H1 (cell line): Measurements from ENCODE around the gene INSM1. TPM values are rescaled to one million over a fixed set of nuclear protein-coding genes. Genes with fewer than 3 reads are reported as not detected.

Experiments used
- CTCF ChIA-PET: fragments of 300-600 bp; sonication (Branson Sonifier 250); formaldehyde crosslinking; loops from one replicate; lab custom pipeline; 2021; ENCODE audit not compliant: partially characterized antibody; lab: Charles Lee
- POLR2A ChIA-PET: fragments of 300-600 bp; sonication (Branson Sonifier 250); formaldehyde crosslinking; loops from one replicate; lab custom pipeline; 2021; ENCODE audit warnings: inconsistent platforms; ENCODE audit not compliant: partially characterized antibody; lab: Charles Lee
- DNase-seq, 2 experiments: peaks; one replicate each; pipeline versions ENCODE4 v3.0.0 to v3.0.0-alpha.2; 2010 to 2022; ENCODE audit warnings: low spot score in 2 of 2, low read depth in 1 of 2, mixed read lengths in 1 of 2
- FAIRE-seq: peaks from 2 replicates; lab custom pipeline; 2011; peaks lifted over from hg19 to GRCh38; lab: Jason Lieb, UNC
- H2AFZ ChIP-seq: 2 replicates; pipeline ENCODE4 v1.8.1; 2012; ENCODE audit warnings: low read length, inconsistent platforms
- H2AK5ac ChIP-seq: 2 replicates; pipeline ENCODE4 v1.6.1; 2013; ENCODE audit warnings: low read depth, low read length
- H2BK120ac ChIP-seq: replicated peaks from 2 replicates; pipeline ENCODE3; 2013; ENCODE audit warnings: low read depth, low read length, inconsistent platforms
- H2BK12ac ChIP-seq: 2 replicates; pipeline ENCODE4 v1.6.1; 2013; ENCODE audit warnings: low read depth, low read length
- H2BK15ac ChIP-seq: 2 replicates; pipeline ENCODE4 v1.6.1; 2013; ENCODE audit warnings: low read length
- H2BK20ac ChIP-seq: 2 replicates; pipeline ENCODE4 v1.6.1; 2013; ENCODE audit warnings: low read length
- H2BK5ac ChIP-seq: 2 replicates; pipeline ENCODE4 v1.6.1; 2013; ENCODE audit warnings: low read depth, low read length
- H3K14ac ChIP-seq: 2 replicates; pipeline ENCODE4 v1.6.1; 2013; ENCODE audit warnings: inconsistent platforms; ENCODE audit not compliant: insufficient read length
- H3K18ac ChIP-seq: 2 replicates; pipeline ENCODE4 v1.6.1; 2013; ENCODE audit warnings: low read length; ENCODE audit errors: extremely low read depth
- H3K23ac ChIP-seq: 2 replicates; pipeline ENCODE4 v1.6.1; 2013; ENCODE audit warnings: inconsistent platforms; ENCODE audit not compliant: insufficient read length
- H3K23me2 ChIP-seq: 2 replicates; pipeline ENCODE4 v1.6.1; 2013; ENCODE audit warnings: low read depth, low read length
- H3K27ac ChIP-seq: 2 replicates; pipeline ENCODE4 v1.6.1; 2011; ENCODE audit warnings: low read depth, low read length, inconsistent platforms
- H3K27me3 ChIP-seq, 4 experiments: replicated peaks in 1 of 4; 1 replicate in 1 of 4; 2 replicates in 3 of 4; pipeline versions ENCODE4 v1.6.1 to v1.8.1; 2011 to 2013; ENCODE audit warnings: low read length in 3 of 4, mild to moderate bottlenecking in 3 of 4, inconsistent platforms in 2 of 4, mixed read lengths in 2 of 4, moderate library complexity in 1 of 4; ENCODE audit not compliant: control insufficient read depth in 3 of 4, insufficient read depth in 3 of 4; ENCODE audit errors: extremely low read depth in 1 of 4
- H3K36me3 ChIP-seq, 4 experiments: 2 replicates each; pipeline versions ENCODE4 v1.6.1 to v1.8.1; 2011 to 2013; ENCODE audit warnings: mild to moderate bottlenecking in 4 of 4, low read length in 3 of 4, moderate library complexity in 2 of 4, control low read depth in 1 of 4, inconsistent platforms in 1 of 4; ENCODE audit not compliant: insufficient read depth in 4 of 4, control insufficient read depth in 2 of 4
- H3K4ac ChIP-seq: replicated peaks from 2 replicates; pipeline ENCODE3; 2013; ENCODE audit warnings: low read length, low read depth, mixed read lengths, inconsistent platforms; ENCODE audit not compliant: insufficient read length
- H3K4me1 ChIP-seq, 4 experiments: replicated peaks in 1 of 4; 1 replicate in 1 of 4; 2 replicates in 3 of 4; pipeline versions ENCODE4 v1.6.1 to v1.8.1; 2011 to 2013; ENCODE audit warnings: low read length in 3 of 4, inconsistent platforms in 2 of 4, mixed read lengths in 1 of 4; ENCODE audit not compliant: insufficient read depth in 4 of 4, control insufficient read depth in 3 of 4
- H3K4me2 ChIP-seq, 2 experiments: 2 replicates each; pipeline versions ENCODE4 v1.6.1 to v1.8.1; 2011 to 2013; ENCODE audit warnings: low read depth in 2 of 2, low read length in 2 of 2, control low read depth in 1 of 2, inconsistent platforms in 1 of 2, mild to moderate bottlenecking in 1 of 2; ENCODE audit not compliant: insufficient read depth in 1 of 2
- H3K4me3 ChIP-seq, 4 experiments: fragments of 200-600, 300-600 bp in 1 of 4; sonication (generic), shearing (Covaris generic), sonication (Bioruptor Twin) in 1 of 4; 2 replicates each; pipeline versions ENCODE4 v1.5.1 to v1.8.1; 2011 to 2016; ENCODE audit warnings: low read length in 4 of 4, low read depth in 3 of 4, control low read depth in 2 of 4, inconsistent platforms in 2 of 4, mild to moderate bottlenecking in 2 of 4, mixed read lengths in 1 of 4, moderate library complexity in 1 of 4; ENCODE audit not compliant: insufficient read depth in 2 of 4; ENCODE audit errors: extremely low read depth in 1 of 4
- H3K56ac ChIP-seq: replicated peaks from 2 replicates; pipeline ENCODE3; 2013; ENCODE audit warnings: low read depth, mild to moderate bottlenecking, mixed read lengths, low read length, inconsistent platforms; ENCODE audit not compliant: insufficient read length
- H3K79me1 ChIP-seq: 2 replicates; pipeline ENCODE4 v1.6.1; 2013; ENCODE audit warnings: low read depth, low read length, control low read depth
- H3K79me2 ChIP-seq, 2 experiments: 2 replicates each; pipeline versions ENCODE4 v1.6.1 to v1.8.1; 2012 to 2013; ENCODE audit warnings: low read length in 2 of 2, mild to moderate bottlenecking in 2 of 2, inconsistent platforms in 1 of 2; ENCODE audit not compliant: insufficient read depth in 2 of 2, control insufficient read depth in 1 of 2
- H3K9ac ChIP-seq, 4 experiments: replicated peaks in 1 of 4; 1 replicate in 1 of 4; 2 replicates in 3 of 4; pipeline versions ENCODE4 v1.6.1 to v1.8.1; 2011 to 2013; ENCODE audit warnings: low read depth in 3 of 4, low read length in 3 of 4, control low read depth in 2 of 4, mild to moderate bottlenecking in 2 of 4, moderate library complexity in 2 of 4, inconsistent platforms in 1 of 4; ENCODE audit errors: extremely low read depth in 1 of 4
- H3K9me3 ChIP-seq, 2 experiments: 2 replicates each; pipeline versions ENCODE4 v1.6.1 to v1.8.1; 2012 to 2013; ENCODE audit warnings: mild to moderate bottlenecking in 2 of 2, moderate library complexity in 2 of 2, control low read depth in 1 of 2, inconsistent platforms in 1 of 2, low read depth in 1 of 2, low read length in 1 of 2, mixed read lengths in 1 of 2; ENCODE audit not compliant: insufficient read depth in 2 of 2
- H4K20me1 ChIP-seq, 2 experiments: replicated peaks in 1 of 2; 2 replicates each; pipeline versions ENCODE3 to v1.8.1; 2011 to 2013; ENCODE audit warnings: inconsistent platforms in 2 of 2, low read length in 2 of 2, mild to moderate bottlenecking in 1 of 2; ENCODE audit not compliant: insufficient read depth in 2 of 2, control insufficient read depth in 1 of 2
- H4K5ac ChIP-seq: 2 replicates; pipeline ENCODE4 v1.6.1; 2013; ENCODE audit warnings: low read length, low read depth, mixed read lengths, inconsistent platforms; ENCODE audit not compliant: insufficient read length
- H4K8ac ChIP-seq: 2 replicates; pipeline ENCODE4 v1.8.0; 2013; ENCODE audit warnings: mild to moderate bottlenecking, moderate library complexity, low read length, inconsistent platforms; ENCODE audit not compliant: insufficient read depth; ENCODE audit errors: extremely low read depth
- H4K91ac ChIP-seq: replicated peaks from 2 replicates; pipeline ENCODE3; 2013; ENCODE audit warnings: low read length, mixed read lengths, inconsistent platforms; ENCODE audit not compliant: insufficient read length
- ATF3 ChIP-seq: IDR thresholded peaks from 2 replicates; pipeline ENCODE4 v1.6.1; 2011; ENCODE audit warnings: low read depth, mild to moderate bottlenecking, low read length; ENCODE audit not compliant: insufficient read depth
- CBX8 ChIP-seq: fragments of 300-800, 300-1000 bp; sonication (generic); IDR thresholded peaks from 2 replicates; pipeline ENCODE4 v1.7.1; 2016; ENCODE audit warnings: low read depth, low read length, borderline replicate concordance
- CEBPB ChIP-seq: IDR thresholded peaks from 2 replicates; pipeline ENCODE4 v1.6.1; 2012; ENCODE audit warnings: low read depth, low read length
- CTBP2 ChIP-seq: IDR thresholded peaks from 2 replicates; pipeline ENCODE4 v1.7.0; 2011; ENCODE audit warnings: borderline replicate concordance, mild to moderate bottlenecking, moderate library complexity, mixed read lengths, low read length; ENCODE audit not compliant: insufficient read depth, insufficient read length
- CTCF ChIP-seq, 3 experiments: IDR thresholded peaks; 1 replicate in 2 of 3; 2 replicates in 1 of 3; pipeline versions ENCODE4 v1.5.1 to v1.6.1; 2011; ENCODE audit warnings: low read length in 3 of 3, mild to moderate bottlenecking in 3 of 3, inconsistent platforms in 2 of 3, low read depth in 1 of 3, moderate library complexity in 1 of 3; ENCODE audit not compliant: insufficient read depth in 1 of 3; ENCODE audit errors: control extremely low read depth in 1 of 3
- HDAC2 ChIP-seq, 2 experiments: fragments of 300-600 bp in 1 of 2; sonication (generic) in 1 of 2; IDR thresholded peaks; 2 replicates each; pipeline ENCODE4 v1.6.1; 2011 to 2012; ENCODE audit warnings: low read depth in 2 of 2, low read length in 2 of 2, mild to moderate bottlenecking in 2 of 2, moderate library complexity in 2 of 2, borderline replicate concordance in 1 of 2, inconsistent platforms in 1 of 2
- RBBP5 ChIP-seq: IDR thresholded peaks from 2 replicates; pipeline ENCODE4 v1.7.1; 2012; ENCODE audit warnings: low read depth, mild to moderate bottlenecking, inconsistent platforms, low read length, moderate library complexity, borderline replicate concordance
- RNF2 ChIP-seq: fragments of 200-900, 300-1000 bp; sonication (generic); IDR thresholded peaks from 2 replicates; pipeline ENCODE4 v1.7.1; 2016; ENCODE audit warnings: borderline replicate concordance, low read depth, mild to moderate bottlenecking, antibody characterized with exemption, low read length; ENCODE audit not compliant: poor library complexity, severe bottlenecking; ENCODE audit errors: missing control alignments
- USF2 ChIP-seq: IDR thresholded peaks from 2 replicates; pipeline ENCODE4 v1.6.1; 2011; ENCODE audit warnings: low read length, improper control_type of control experiment
- WGBS, 2 experiments: shearing (Covaris generic) in 1 of 2; methylation state at CpG; one replicate each; pipeline versions ENCODE4 v1.1.6 to v1.1.7; 2013 to 2015; ENCODE audit warnings: low lambda C conversion rate in 2 of 2, mixed read lengths in 2 of 2, inconsistent platforms in 1 of 2, low coverage in 1 of 2, missing lambda C conversion rate in 1 of 2; ENCODE audit not compliant: insufficient replicate concordance in 2 of 2, insufficient coverage in 1 of 2, insufficient read length in 1 of 2; ENCODE audit errors: extremely low coverage in 1 of 2, missing lambda C conversion rate in 1 of 2; 5-methylcytosine and 5-hydroxymethylcytosine counted together
- polyA plus RNA-seq, 7 experiments: library from polyadenylated mRNA; depleted of rRNA in 3 of 7; stranded (reverse) in 5 of 7; unstranded in 2 of 7; fragments of >200 nt in 5 of 7; fragments of 200-250 nt in 2 of 7; gene quantifications; 1 replicate in 5 of 7; 2 replicates in 1 of 7; 4 replicates in 1 of 7; pipeline versions ENCODE4 v1.2.1 to v1.2.3, GENCODE V29; 2011 to 2013; ENCODE audit warnings: missing spikeins in 2 of 7, mixed read lengths in 2 of 7
- total RNA-seq: library from RNA; stranded (reverse); fragmentation: NEBNext Ultra II Directional; extraction: Animal tissue kit (Norgen Biotek cat#: 25700); gene quantifications from 2 replicates; pipeline ENCODE4 v1.2.1, GENCODE V29; 2021

The INSM1 gene
- total and polyA plus RNA-seq, 2 of the 8 experiments (the other 6 are each of a cell fraction or from before 2014, with no cell fraction given) = 0.86 to 2.5 TPM

GRCh38 chr20:20331156-20331555, 36.7 kb upstream of the INSM1 start:
- POLR2A ChIA-PET = no interaction called here
- no peaks in the 10 kb centered on the region for H3K9me3 ChIP-seq
- H3K4me3 ChIP-seq = no peak overlapping the region
- no peak overlapping the region for H2AK5ac ChIP-seq
- H3K18ac ChIP-seq = no peak overlapping the region
- no peak overlapping the region for H2BK20ac ChIP-seq
- no peak overlapping the region for H4K8ac ChIP-seq
- no peaks in the 10 kb centered on the region for H3K4me1 ChIP-seq
- H3K79me2 ChIP-seq = no peaks in the 10 kb centered on the region
- FAIRE-seq = no peak
- no peak overlapping the region for H3K27ac ChIP-seq
- H3K36me3 ChIP-seq = no peaks in the 10 kb centered on the region
- CTCF ChIA-PET = no interaction called here
- no peak overlapping the region for H2BK12ac ChIP-seq
- H2BK120ac ChIP-seq = no peak overlapping the region
- 85% methylated on average over 1 of the region's 1 CpG; no CpG with 5 or more reads in 1 of the 2 experiments for WGBS, 2 experiments
- H3K14ac ChIP-seq = no peak overlapping the region
- no peaks in the 10 kb centered on the region for H3K79me1 ChIP-seq
- no peak overlapping the region for H4K5ac ChIP-seq
- H3K23ac ChIP-seq = no peak overlapping the region
- no peak overlapping the region for H3K4ac ChIP-seq
- H3K4me2 ChIP-seq = no peak overlapping the region
- no peak for DNase-seq
- H2BK15ac ChIP-seq = no peak overlapping the region
- no peaks in the 10 kb centered on the region for H3K27me3 ChIP-seq
- H2AFZ ChIP-seq = no peak overlapping the region
- no peaks in the 10 kb centered on the region for H4K20me1 ChIP-seq
- no peak overlapping the region for H3K56ac ChIP-seq
- H3K23me2 ChIP-seq = no peaks in the 10 kb centered on the region
- H4K91ac ChIP-seq = no peak overlapping the region
- no peak overlapping the region for H2BK5ac ChIP-seq
- H3K9ac ChIP-seq = no peak overlapping the region
- no peak for TF ChIP-seq CTCF (IDR thresholded peaks at IDR 0.05; ENCODE audit: control extremely low read depth in 1 of 3, insufficient read depth in 1 of 3, low read depth in 1 of 3, low read length in 3 of 3)
- no peak for TF ChIP-seq CEBPB
- no peak for TF ChIP-seq RBBP5
- no peak for TF ChIP-seq CTBP2
- no peak for TF ChIP-seq CBX8
- TF ChIP-seq HDAC2 (IDR thresholded peaks at IDR 0.05; ENCODE audit: borderline replicate concordance in 1 of 2, low read depth in 2 of 2, low read length in 2 of 2) = no peak
- TF ChIP-seq ATF3 = no peak
- TF ChIP-seq USF2 = no peak
- TF ChIP-seq RNF2 = no peak
